ENCODE data around the gene SAMSN1. TPM values are rescaled to one million over a fixed set of nuclear protein-coding genes. Genes with fewer than 3 reads are reported as not detected.

Gene SAMSN1
- total RNA-seq (2021; fragmentation: NEBNext Ultra II Directional; extraction: Animal tissue kit (Norgen Biotek cat#: 25700)) (2.4 and 3.0 TPM in 2 replicates), polyA plus RNA-seq (2011; rRNA removed) (0.30 and 0.50 TPM in 2 replicates), polyA minus RNA-seq (2011; rRNA and poly(A)+ RNA removed) (0.88 and 1.0 TPM in 2 replicates)
- polyA plus RNA-seq (2011; cell fraction: cytosol; rRNA removed) = 0.58 TPM
- polyA plus RNA-seq (2011; cell fraction: nucleus; rRNA removed) = 0.33 TPM
- 0.76 to 3.1 TPM (median 1.7 TPM) in 4 replicates for polyA plus RNA-seq (2012, experiment 1 of 2)
- 0.25 TPM for polyA plus RNA-seq (2012, experiment 2 of 2)
- 15.5 TPM for polyA plus RNA-seq (2013, experiment 1 of 2)
- 14.0 TPM for polyA plus RNA-seq (2013, experiment 2 of 2)
- not detected for polyA minus RNA-seq (2011; cell fraction: cytosol; rRNA and poly(A)+ RNA removed)
- polyA minus RNA-seq (2011; cell fraction: nucleus; rRNA and poly(A)+ RNA removed) = 4.5 TPM
- long read RNA-seq, experiment 1, partial matches to known transcripts = 1 of 1 reads
- long read RNA-seq, experiment 1, other reads (novel, unspliced or antisense) = 0 of 1 reads
- long read RNA-seq, experiment 2, partial matches to known transcripts = 0 of 1 reads
- long read RNA-seq, experiment 2, other reads (novel, unspliced or antisense) = 1 of 1 reads

DNA sequence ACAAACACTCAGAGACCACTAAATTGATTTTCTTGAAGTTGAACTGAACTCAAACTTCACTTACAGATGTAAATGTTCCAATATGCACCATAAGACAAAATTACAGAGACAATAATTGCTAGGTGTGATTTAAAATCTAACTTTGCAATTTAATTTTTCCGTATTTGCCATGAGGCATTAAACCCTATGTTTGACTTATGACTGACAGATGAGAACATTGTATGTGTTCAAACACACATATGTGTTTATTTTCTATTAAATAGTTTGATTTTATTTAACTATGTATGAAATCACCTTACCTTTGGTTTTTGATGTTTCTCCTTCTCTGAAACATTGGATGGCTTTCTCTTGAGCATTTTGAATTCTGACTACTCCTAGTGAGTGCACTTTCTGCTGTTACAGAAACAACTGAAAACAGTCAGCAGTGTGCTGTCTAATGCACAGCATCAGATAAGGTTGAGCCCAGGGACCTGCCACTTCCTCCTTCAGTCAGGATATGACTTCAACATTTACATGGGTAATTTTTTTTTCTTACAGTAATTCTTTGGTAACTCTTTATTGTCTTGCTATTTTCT lies at the start of gene SAMSN1:
TSS of gene SAMSN1 (minus strand) at position 410 of the 575 bp plus-strand sequence. CDS start at position 356, 54 bp downstream.
- Histone ChIP-seq H3K14ac (ENCODE audit: insufficient read length) (no peak within 1 kb of the TSS), H3K23me2 (ENCODE audit: low read depth, low read length) (no peaks in the 10 kb centered on the region), H2BK12ac (ENCODE audit: low read depth, low read length) (no peak within 1 kb of the TSS), H3K79me2 (ENCODE audit: control insufficient read depth in 1 of 2, insufficient read depth in 2 of 2, low read length in 2 of 2) (no peaks in the 10 kb centered on the region), H3K18ac (ENCODE audit: extremely low read depth, low read length) (no peak within 1 kb of the TSS), H3K23ac (ENCODE audit: insufficient read length) (no peak within 1 kb of the TSS), H4K20me1 (replicated peaks in 1 of 2; ENCODE audit: control insufficient read depth in 1 of 2, insufficient read depth in 2 of 2, low read length in 2 of 2) (no peaks in the 10 kb centered on the region), H3K4ac (replicated peaks; ENCODE audit: insufficient read length, low read depth, low read length) (no peak within 1 kb of the TSS), H3K4me2 (ENCODE audit: insufficient read depth in 1 of 2, low read depth in 2 of 2, low read length in 2 of 2) (no peak within 1 kb of the TSS), H3K79me1 (ENCODE audit: low read depth, low read length) (no peaks in the 10 kb centered on the region), H3K4me1 (replicated peaks in 1 of 4; ENCODE audit: control insufficient read depth in 3 of 4, insufficient read depth in 4 of 4, low read length in 3 of 4) (no peaks in the 10 kb centered on the region), H2AFZ (ENCODE audit: low read length) (no peak within 1 kb of the TSS), H3K56ac (replicated peaks; ENCODE audit: insufficient read length, low read depth, low read length) (no peak within 1 kb of the TSS), H2BK120ac (replicated peaks; ENCODE audit: low read depth, low read length) (no peak within 1 kb of the TSS), H2BK20ac (ENCODE audit: low read length) (no peak within 1 kb of the TSS), H3K36me3 (ENCODE audit: control insufficient read depth in 2 of 4, insufficient read depth in 4 of 4, low read length in 3 of 4) (no peaks in the 10 kb centered on the region; a peak in 1 of 8 replicates), H2BK15ac (ENCODE audit: low read length) (no peak within 1 kb of the TSS), H3K27me3 (replicated peaks in 1 of 4; ENCODE audit: control insufficient read depth in 3 of 4, extremely low read depth in 1 of 4, insufficient read depth in 3 of 4, low read length in 3 of 4) (no peaks in the 10 kb centered on the region), H3K9me3 (ENCODE audit: insufficient read depth in 2 of 2, low read depth in 1 of 2, low read length in 1 of 2) (no peaks in the 10 kb centered on the region), H4K8ac (ENCODE audit: extremely low read depth, insufficient read depth, low read length) (no peak within 1 kb of the TSS), H2AK5ac (ENCODE audit: low read depth, low read length) (no peak within 1 kb of the TSS), H3K27ac (ENCODE audit: low read depth, low read length) (no peak within 1 kb of the TSS), H2BK5ac (ENCODE audit: low read depth, low read length) (no peak within 1 kb of the TSS), H4K91ac (replicated peaks; ENCODE audit: insufficient read length, low read length) (no peak within 1 kb of the TSS), H3K4me3 (ENCODE audit: extremely low read depth in 1 of 4, insufficient read depth in 2 of 4, low read depth in 3 of 4, low read length in 4 of 4) (no peak within 1 kb of the TSS), H3K9ac (replicated peaks in 1 of 4; ENCODE audit: extremely low read depth in 1 of 4, low read depth in 3 of 4, low read length in 3 of 4) (no peak within 1 kb of the TSS), H4K5ac (ENCODE audit: insufficient read length, low read depth, low read length) (no peak within 1 kb of the TSS)
- CTCF ChIA-PET (ENCODE audit: partially characterized antibody) = no interaction called here
- no peak for FAIRE-seq
- WGBS, 2 experiments (ENCODE audit: extremely low coverage in 1 of 2, insufficient coverage in 1 of 2, insufficient read length in 1 of 2, insufficient replicate concordance in 2 of 2, low coverage in 1 of 2, low lambda C conversion rate in 2 of 2, missing lambda C conversion rate in 1 of 2) = 92% methylated on average over 1 of the region's 1 CpG; no CpG with 5 or more reads in 1 of the 2 experiments
- POLR2A ChIA-PET (ENCODE audit: partially characterized antibody) = no interaction called here
- no peak for DNase-seq (ENCODE audit: low read depth in 1 of 2, low spot score in 2 of 2)
- TF ChIP-seq ASH2L (IDR thresholded peaks at IDR 0.05; ENCODE audit: low read length) = no peak
- TF ChIP-seq, protein P1, sequence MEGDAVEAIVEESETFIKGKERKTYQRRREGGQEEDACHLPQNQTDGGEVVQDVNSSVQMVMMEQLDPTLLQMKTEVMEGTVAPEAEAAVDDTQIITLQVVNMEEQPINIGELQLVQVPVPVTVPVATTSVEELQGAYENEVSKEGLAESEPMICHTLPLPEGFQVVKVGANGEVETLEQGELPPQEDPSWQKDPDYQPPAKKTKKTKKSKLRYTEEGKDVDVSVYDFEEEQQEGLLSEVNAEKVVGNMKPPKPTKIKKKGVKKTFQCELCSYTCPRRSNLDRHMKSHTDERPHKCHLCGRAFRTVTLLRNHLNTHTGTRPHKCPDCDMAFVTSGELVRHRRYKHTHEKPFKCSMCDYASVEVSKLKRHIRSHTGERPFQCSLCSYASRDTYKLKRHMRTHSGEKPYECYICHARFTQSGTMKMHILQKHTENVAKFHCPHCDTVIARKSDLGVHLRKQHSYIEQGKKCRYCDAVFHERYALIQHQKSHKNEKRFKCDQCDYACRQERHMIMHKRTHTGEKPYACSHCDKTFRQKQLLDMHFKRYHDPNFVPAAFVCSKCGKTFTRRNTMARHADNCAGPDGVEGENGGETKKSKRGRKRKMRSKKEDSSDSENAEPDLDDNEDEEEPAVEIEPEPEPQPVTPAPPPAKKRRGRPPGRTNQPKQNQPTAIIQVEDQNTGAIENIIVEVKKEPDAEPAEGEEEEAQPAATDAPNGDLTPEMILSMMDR (IDR thresholded peaks at IDR 0.05; ENCODE audit: control extremely low read depth in 1 of 3, insufficient read depth in 1 of 3, low read depth in 1 of 3, low read length in 3 of 3) = no peak
- no peak for TF ChIP-seq CBX5 (IDR thresholded peaks at IDR 0.05; ENCODE audit: low read depth, low read length)
- TF ChIP-seq NRF1 (IDR thresholded peaks at IDR 0.05; ENCODE audit: low read depth, low read length) = no peak
- TF ChIP-seq CTBP2 (IDR thresholded peaks at IDR 0.05; ENCODE audit: borderline replicate concordance, insufficient read depth, insufficient read length, low read length) = no peak
- no peak for TF ChIP-seq KDM4A (IDR thresholded peaks at IDR 0.05; ENCODE audit: low read depth, low read length, severe bottlenecking)
- TF ChIP-seq KDM1A (IDR thresholded peaks at IDR 0.05; ENCODE audit: borderline replicate concordance, low read length) = no peak
- TF ChIP-seq SRF (IDR thresholded peaks at IDR 0.05; ENCODE audit: low read depth, low read length) = no peak
- no peak for TF ChIP-seq KDM5A (IDR thresholded peaks at IDR 0.05; ENCODE audit: low read length)

Data from H1 (cell line).